ENCODE measurements around the gene RFWD3. TPM values are rescaled to one million over a fixed set of nuclear protein-coding genes. Genes with fewer than 3 reads are reported as not detected.

Gene RFWD3
- total and polyA plus RNA-seq, 2 of the 4 experiments (the other 2 are of a cell fraction), result 16.7 to 27.6 TPM

GRCh38 chr16:74607310-74607961 lies 59.2 kb downstream of the RFWD3 start:
- H3K4me3 ChIP-seq (ENCODE audit: insufficient read depth, low read depth, low read length), result peak overlapping the region; percentile 83
- peaks cover 0 to 32% of the 10 kb centered on the region in 2 experiments; a peak in 3 of 4 replicates for H3K79me1 ChIP-seq (ENCODE audit: low read depth in 1 of 2, low read length in 2 of 2)
- no peaks in the 10 kb centered on the region for H3K27me3 ChIP-seq (ENCODE audit: control insufficient read depth, insufficient read depth, low read length)
- H2AFZ ChIP-seq (replicated peaks; ENCODE audit: low read length, poor library complexity), result peak overlapping the region; percentile 97
- H2AK9ac ChIP-seq (replicated peaks; ENCODE audit: low read depth, low read length, poor library complexity), result peak overlapping the region; percentile 73
- BruUV-seq (replicated peaks), result no TSS peak
- no peak for TF ChIP-seq RAD21 (IDR thresholded peaks at IDR 0.05; ENCODE audit: low read length)
- H2BK5ac ChIP-seq (ENCODE audit: low read depth, low read length, poor library complexity, severe bottlenecking), result peak overlapping the region; percentile 73
- peak overlapping the region; percentile 84 for H2BK120ac ChIP-seq (ENCODE audit: low read depth, low read length)
- H3K9ac ChIP-seq (ENCODE audit: low read depth, low read length), result peak overlapping the region; percentile 67; the same call in 1 of the 2 replicates
- peak overlapping the region; percentile 69; the same call in 2 of the 3 replicates for H2BK15ac ChIP-seq (ENCODE audit: low read depth, low read length)
- CTCF ChIA-PET, result interaction anchor here (1.1 kb wide), 1 partner anchor 16 kb away, joined by 3 read pairs; no protein-coding TSS in a partner anchor
- no peaks in the 10 kb centered on the region for H3K9me3 ChIP-seq (ENCODE audit: control insufficient read depth, insufficient read depth, low read length)
- peak overlapping the region; percentile 79 for H4K5ac ChIP-seq (ENCODE audit: low read depth, low read length)
- H2BK20ac ChIP-seq (ENCODE audit: low read depth, low read length), result peak overlapping the region; percentile 81
- H3K14ac ChIP-seq (replicated peaks; ENCODE audit: low read depth, low read length), result peak overlapping the region; percentile 98
- no peaks in the 10 kb centered on the region for H3K36me3 ChIP-seq (ENCODE audit: control insufficient read depth, insufficient read depth, low read length)
- H4K8ac ChIP-seq (ENCODE audit: low read depth in 2 of 2, low read length in 2 of 2), result peak overlapping the region; percentile 82 to 95
- WGBS, 2 experiments (ENCODE audit: extremely low coverage in 2 of 2, insufficient read length in 1 of 2), result 20% methylated on average over 1 of the region's 14 CpGs; no CpG with 5 or more reads in 1 of the 2 experiments
- H3K18ac ChIP-seq (ENCODE audit: low read depth, low read length), result peak overlapping the region; percentile 74
- peak overlapping the region; percentile 86 for H4K91ac ChIP-seq (ENCODE audit: insufficient read depth, low read depth, low read length)
- peak overlapping the region; percentile 65 for H2AK5ac ChIP-seq (ENCODE audit: low read depth, low read length)
- H3K4me1 ChIP-seq (ENCODE audit: control insufficient read depth, insufficient read depth, low read length), result peaks cover 13% of the 10 kb centered on the region
- H3K4ac ChIP-seq (ENCODE audit: low read depth, low read length), result peak overlapping the region; percentile 93
- POLR2A ChIA-PET (ENCODE audit: unreplicated experiment), result interaction anchor here (0.6 kb wide), 1 partner anchor 95 kb away, joined by 5 read pairs; no protein-coding TSS in a partner anchor
- in situ Hi-C loops (cut with MboI; ENCODE audit: low sequenced_read_pairs), result no loop called here
- ATAC-seq (ENCODE audit: low read depth), result no peak
- DNase-seq, result no peak
- intact Hi-C loops (cut with micrococcal nuclease), result loop anchor here (5.0 kb wide), 1 partner anchor 125 kb away; no protein-coding TSS in a partner anchor
- peaks cover 11% of the 10 kb centered on the region for H3K9me1 ChIP-seq (ENCODE audit: insufficient read depth, low read length)
- peak overlapping the region; percentile 42 for H3K27ac ChIP-seq (ENCODE audit: insufficient read depth, low read length)
- peaks cover 35% of the 10 kb centered on the region; the same call in 1 of the 2 replicates for H4K20me1 ChIP-seq (ENCODE audit: insufficient read depth, low read length)
- dilution Hi-C loops (cut with HindIII; ENCODE audit: low sequenced_read_pairs, unreplicated experiment), result no loop called here
- H3K23ac ChIP-seq (ENCODE audit: low read depth, low read length), result peak overlapping the region; percentile 96
- peak overlapping the region; percentile 90 for H3K4me2 ChIP-seq (ENCODE audit: low read depth, low read length)
- H3K56ac ChIP-seq (ENCODE audit: extremely low read depth, insufficient read depth, low read length), result peak overlapping the region; percentile 72

All from IMR-90 (cell line).